Activated CD4-positive, alpha-beta T cell treated with anti-CD3 and anti-CD28 coated beads, Interleukin-2, amount 50 U/mL, for 48 hours (primary cell): ENCODE data around the gene SMARCB1.

Source experiments
- DNase-seq, 2 experiments: peaks; one replicate each; pipeline ENCODE4 v3.0.0-alpha.2; 2020

The SMARCB1 gene

GRCh38 chr22:23804781-23805291 is 18.1 kb downstream of the SMARCB1 start:
- DNase-seq = no peak

- no peak for DNase-seq
These were observed 20.1 kb downstream of the SMARCB1 start for GRCh38 chr22:23806837-23807236.

- no peak for DNase-seq
These were observed 25.6 kb downstream of the SMARCB1 start for GRCh38 chr22:23812378-23812777.

- DNase-seq = no peak
These were observed 28.9 kb downstream of the SMARCB1 start for GRCh38 chr22:23815541-23816155.

- DNase-seq = no peak
These were observed 29.6 kb downstream of the SMARCB1 start for GRCh38 chr22:23816156-23816976.

DNA sequence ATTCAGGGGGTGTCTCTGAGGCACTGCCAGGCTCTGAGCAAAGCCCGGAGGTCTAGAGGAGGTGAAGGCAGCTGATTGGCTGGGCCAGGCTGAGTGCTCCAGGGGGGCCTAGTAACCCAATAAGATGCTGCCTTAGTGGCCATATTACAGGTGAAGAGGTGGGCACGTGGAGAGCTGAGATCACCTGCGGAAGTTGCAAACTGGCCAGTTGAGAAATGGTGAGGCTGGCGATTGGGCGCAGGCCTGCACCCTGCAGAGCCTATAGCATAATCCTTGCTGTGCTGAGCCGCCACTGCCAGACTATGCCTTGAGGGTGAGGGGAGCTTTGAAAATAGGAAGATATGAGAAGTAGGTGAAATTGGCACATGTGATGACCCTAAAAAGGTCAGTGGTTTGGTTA is 30.4 kb downstream of the SMARCB1 start:
- DNase-seq = no peak

- no peak for DNase-seq
These were observed 31.8 kb downstream of the SMARCB1 start for GRCh38 chr22:23818541-23818940.

- DNase-seq = peak in 1 of 2 experiments; percentile 7
These were observed 34.0 kb downstream of the SMARCB1 start for GRCh38 chr22:23820748-23821211.

DNA sequence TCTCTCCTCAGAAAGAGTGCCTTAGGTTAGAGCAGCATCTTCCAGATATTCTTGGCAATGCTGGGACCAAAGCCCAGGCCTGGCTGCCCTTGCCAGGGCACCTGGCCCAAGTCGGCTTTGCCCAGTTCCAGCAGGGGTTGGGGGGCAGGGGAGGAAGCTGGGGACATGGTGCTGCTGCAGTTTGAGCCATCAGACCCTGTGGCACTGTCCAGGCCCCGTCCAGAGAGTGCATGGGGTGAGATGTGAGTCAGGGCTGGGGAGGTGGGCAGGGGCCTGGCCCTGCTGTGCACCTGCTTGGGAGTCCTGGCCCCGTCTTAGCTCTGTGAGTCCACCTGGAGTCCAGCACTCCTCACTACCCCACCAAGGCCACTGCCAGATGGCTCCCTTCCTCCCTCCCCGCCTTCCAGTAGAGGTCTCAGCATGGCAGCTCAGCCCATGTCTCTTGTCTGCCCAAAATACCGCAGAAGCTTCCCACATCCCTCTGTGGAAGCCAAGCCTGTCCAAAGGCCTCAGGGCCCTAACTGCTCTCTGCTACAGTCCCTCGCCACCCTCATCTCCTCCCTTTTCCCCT is 35.4 kb downstream of the SMARCB1 start:
- DNase-seq = no peak

DNA sequence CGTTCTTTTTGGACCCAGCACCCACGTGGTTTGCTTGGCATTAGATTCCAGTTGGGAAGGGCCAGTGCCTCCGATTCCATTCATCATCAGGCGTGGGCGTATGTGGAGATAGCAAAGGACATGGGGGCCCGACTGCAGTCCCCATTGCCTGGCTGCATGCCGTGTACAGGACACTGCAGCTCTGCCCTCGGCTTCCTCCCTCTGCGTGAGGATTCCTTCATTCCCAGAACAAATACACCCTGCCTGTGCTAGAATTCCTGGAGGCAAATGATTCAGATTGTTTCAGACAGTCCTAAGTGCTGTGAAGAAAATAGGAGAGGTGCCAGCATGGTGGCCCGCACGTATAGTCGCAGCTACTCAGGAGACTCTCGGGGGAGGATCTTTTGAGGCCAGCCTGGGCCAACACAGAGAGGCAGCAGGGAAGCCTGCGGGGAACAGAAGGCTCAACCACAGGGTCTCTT is 36.6 kb downstream of the SMARCB1 start:
- no peak for DNase-seq

DNA sequence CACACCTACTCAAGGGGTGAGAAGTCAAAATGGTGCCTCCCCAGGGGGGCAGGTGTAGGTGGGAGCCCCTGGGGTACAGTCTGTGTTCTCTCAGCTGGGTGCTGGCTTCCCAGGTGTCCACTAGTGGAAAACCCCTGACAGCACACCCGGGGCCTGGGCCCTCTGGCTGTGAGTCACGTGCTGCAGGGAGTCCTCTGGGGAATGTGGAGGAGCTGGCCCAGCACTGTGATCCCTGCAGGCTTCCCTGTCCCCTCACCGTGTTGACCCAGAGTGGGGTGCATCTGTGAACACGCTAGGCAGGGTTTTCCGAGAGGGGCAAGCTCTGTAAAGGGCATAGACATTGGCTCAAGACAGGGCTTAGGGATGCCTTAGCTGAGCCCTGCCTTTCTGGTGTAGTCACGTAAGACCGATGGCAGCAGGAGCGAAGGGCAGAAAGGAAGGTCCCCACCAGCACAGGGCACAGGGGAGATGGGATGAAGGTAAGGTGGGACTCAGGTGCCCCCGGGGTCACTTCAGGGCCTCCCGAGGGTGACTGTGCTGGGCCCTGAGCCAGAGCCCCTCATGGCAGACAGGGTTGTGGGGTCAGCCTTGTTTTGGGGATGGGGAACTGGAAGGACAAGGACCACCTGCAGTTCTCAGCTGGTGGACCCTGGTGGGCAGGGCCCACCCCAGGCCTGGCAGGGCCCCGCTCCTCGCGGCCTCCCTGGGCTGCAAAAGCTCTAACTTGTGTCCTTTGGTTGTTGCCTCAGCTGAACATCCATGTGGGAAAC is 37.9 kb downstream of the SMARCB1 start:
- DNase-seq = no peak

DNA sequence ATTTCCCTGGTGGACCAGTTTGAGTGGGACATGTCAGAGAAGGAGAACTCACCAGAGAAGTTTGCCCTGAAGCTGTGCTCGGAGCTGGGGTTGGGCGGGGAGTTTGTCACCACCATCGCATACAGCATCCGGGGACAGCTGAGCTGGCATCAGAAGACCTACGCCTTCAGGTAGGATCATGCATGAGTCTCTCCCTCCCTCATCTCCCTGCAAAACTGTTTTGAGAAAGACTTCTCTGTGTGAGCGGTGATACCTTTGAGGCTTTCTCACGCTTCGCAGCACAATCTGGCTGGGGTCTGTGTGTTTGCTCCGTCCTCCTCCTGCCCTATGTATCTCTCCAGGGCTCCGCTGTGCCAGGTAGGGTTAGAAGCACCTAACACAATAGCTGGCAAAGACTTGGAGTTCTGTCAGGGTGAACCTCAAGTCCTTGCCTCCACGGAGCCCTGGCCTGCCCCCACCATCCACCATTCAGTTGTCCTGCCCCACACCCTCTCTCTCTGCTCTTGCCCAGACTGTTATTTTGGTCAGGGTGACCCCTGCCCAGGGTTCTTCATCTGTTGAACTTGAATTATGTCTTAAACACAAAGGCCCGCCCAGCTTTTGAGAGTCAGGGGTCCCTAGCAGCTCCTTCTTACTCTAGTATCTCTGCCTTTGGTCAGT is 38.6 kb downstream of the SMARCB1 start:
- DNase-seq = no peak

- DNase-seq = no peak
These were observed 40.0 kb downstream of the SMARCB1 start for GRCh38 chr22:23826510-23827350.

- no peak for DNase-seq
These were observed 40.7 kb downstream of the SMARCB1 start for GRCh38 chr22:23827351-23827995.

DNA sequence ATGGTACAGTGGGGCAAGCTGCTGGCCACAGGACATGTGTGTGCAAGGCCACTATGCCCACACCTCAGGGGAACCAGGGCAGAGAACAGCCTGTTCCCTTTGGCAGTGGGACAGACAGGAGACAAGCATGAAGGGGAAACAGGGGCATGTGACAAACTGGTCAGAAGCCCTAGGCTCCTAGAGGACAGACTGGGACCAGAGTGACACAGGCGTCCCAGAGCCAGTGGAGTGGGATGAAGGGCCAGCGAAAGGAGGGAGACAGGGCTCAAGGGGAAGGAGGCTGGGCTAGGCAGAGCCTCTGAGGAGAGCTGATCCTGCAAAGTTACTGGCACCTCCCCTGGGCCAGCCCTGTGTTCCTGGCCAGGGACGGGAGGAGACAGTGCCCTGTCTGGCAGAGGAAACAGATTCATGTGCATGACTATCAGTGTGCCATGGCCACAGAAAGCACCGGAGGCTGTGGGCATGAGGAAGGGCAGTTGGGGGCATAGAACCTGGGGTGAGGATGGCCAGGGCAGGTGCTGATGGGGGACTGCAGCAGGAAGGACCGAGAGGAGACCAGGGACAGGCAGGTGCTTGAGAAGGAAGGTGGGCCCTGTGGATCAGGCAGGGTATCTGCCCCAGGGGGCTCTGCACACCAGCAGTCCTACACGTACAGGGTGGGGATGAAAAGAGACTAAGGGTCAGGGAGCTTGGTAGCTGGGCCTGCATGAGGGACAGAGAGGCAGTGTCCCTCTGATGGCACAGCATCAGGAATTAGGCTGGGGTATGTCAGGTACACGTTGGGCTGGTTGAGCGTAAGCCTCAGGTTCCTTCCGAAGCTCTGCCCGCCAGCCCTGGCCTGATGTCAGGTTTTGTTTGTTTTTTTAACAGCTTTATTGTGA is 42.3 kb downstream of the SMARCB1 start:
- no peak for DNase-seq

GRCh38 chr22:23829845-23830372 is 43.1 kb downstream of the SMARCB1 start:
- DNase-seq = no peak

- DNase-seq = no peak
These were observed 44.5 kb downstream of the SMARCB1 start for GRCh38 chr22:23831261-23831660.

DNA sequence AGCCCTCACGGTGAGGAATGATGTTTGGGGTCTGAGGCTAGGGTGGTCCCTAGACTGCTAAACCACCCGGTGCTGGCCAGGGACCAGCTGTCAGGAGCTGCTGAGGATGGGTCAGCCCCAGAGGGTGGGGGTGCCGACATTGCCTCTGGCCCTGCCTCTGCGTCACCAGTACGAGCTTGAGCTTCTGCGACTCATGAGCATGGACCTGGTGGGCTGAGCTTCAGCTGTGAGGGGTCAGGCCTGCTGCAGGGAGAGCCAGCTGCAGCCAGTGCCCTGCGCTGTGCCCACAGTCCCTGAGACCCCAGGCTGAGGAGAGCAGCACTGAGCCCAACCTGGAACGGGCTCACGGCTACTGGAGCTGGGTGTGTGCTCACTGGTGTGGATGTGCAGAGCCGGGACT is 45.0 kb downstream of the SMARCB1 start:
- DNase-seq = no peak

GRCh38 chr22:23832226-23833016 is 45.7 kb downstream of the SMARCB1 start:
- no peak for DNase-seq
